CD4-positive, alpha-beta T cell treated with Interferon gamma for 1 hour (primary cell): Measurements from ENCODE around the gene POLD4.
"Not testable (repeated sequence)": the region's sequence is repeated elsewhere in the genome, so short reads cannot be mapped to it uniquely, and the experiment has no call there.

ENCODE experiments used
- DNase-seq: peaks from one replicate; pipeline ENCODE4 v3.0.0-alpha.2; 2020

POLD4 gene

GRCh38 chr11:67353317-67354074, at the start of gene POLD4:
POLD4 (minus strand) TSS chr11:67353546; CDS start chr11:67353399, 147 bp downstream.
- DNase-seq, result peak; percentile 96

GRCh38 chr11:67403085-67403484, 49.7 kb upstream of the POLD4 start:
- not testable (repeated sequence) for DNase-seq

- DNase-seq, result not testable (repeated sequence)
Measured at GRCh38 chr11:67402192-67402839, 49.0 kb upstream of the POLD4 start.

GRCh38 chr11:67401495-67402191, 48.3 kb upstream of the POLD4 start, which contains the start of gene PPP1CA:
PPP1CA (minus strand) TSS chr11:67401858; CDS start chr11:67401782, 76 bp downstream.
- DNase-seq, result peak; percentile 88

GRCh38 chr11:67400942-67401494, 47.7 kb upstream of the POLD4 start:
- DNase-seq, result no peak

GRCh38 chr11:67400251-67400941, 47.0 kb upstream of the POLD4 start:
- no peak for DNase-seq

GRCh38 chr11:67398661-67399563, 45.6 kb upstream of the POLD4 start:
- DNase-seq, result no peak

- DNase-seq, result no peak
Measured at GRCh38 chr11:67397986-67398660, 44.8 kb upstream of the POLD4 start.

- no peak for DNase-seq
Measured at GRCh38 chr11:67397536-67397935, 44.2 kb upstream of the POLD4 start.

GRCh38 chr11:67396587-67397389, 43.4 kb upstream of the POLD4 start:
- DNase-seq, result peak; percentile 32

GRCh38 chr11:67396259-67396581, 42.9 kb upstream of the POLD4 start:
- DNase-seq, result no peak

- no peak for DNase-seq
Measured at GRCh38 chr11:67395555-67396258, 42.4 kb upstream of the POLD4 start.

GRCh38 chr11:67393990-67394389, 40.6 kb upstream of the POLD4 start:
- no peak for DNase-seq

GRCh38 chr11:67393437-67393836, 40.1 kb upstream of the POLD4 start:
- DNase-seq, result no peak

GRCh38 chr11:67392183-67392715, 38.9 kb upstream of the POLD4 start:
- DNase-seq, result no peak

- peak; percentile 91 for DNase-seq
Measured at GRCh38 chr11:67391304-67392182, 38.2 kb upstream of the POLD4 start, which contains the start of gene RAD9A. RAD9A (plus strand) TSS chr11:67391986; CDS start chr11:67392045, 59 bp downstream.

- no peak for DNase-seq
Measured at GRCh38 chr11:67390947-67391303, 37.6 kb upstream of the POLD4 start.

- DNase-seq, result peak; percentile 60
Measured at GRCh38 chr11:67389477-67389876, 36.1 kb upstream of the POLD4 start.
